ENCODE results near the gene ERCC5. TPM values are rescaled to one million over a fixed set of nuclear protein-coding genes. Genes with fewer than 3 reads are reported as not detected.

The ERCC5 gene
- polyA plus RNA-seq, 1 donor = 66.9 TPM

- Histone ChIP-seq H3K4me3 (ENCODE audit: low read length) (no peak overlapping the region), H3K9me3 (ENCODE audit: control insufficient read depth, low read depth, low read length) (no peaks in the 10 kb centered on the region), H3K27me3 (ENCODE audit: control insufficient read depth, insufficient read depth, low read length) (no peaks in the 10 kb centered on the region), H3K4me1 (ENCODE audit: control insufficient read depth, insufficient read depth, low read length) (peaks cover 9% of the 10 kb centered on the region), H3K27ac (ENCODE audit: low read length) (no peak overlapping the region), H3K36me3 (ENCODE audit: control insufficient read depth, insufficient read depth, low read length) (peaks cover 77% of the 10 kb centered on the region)
- no CpG with 5 or more reads among the region's 5 CpGs for WGBS (ENCODE audit: insufficient coverage, low lambda C conversion rate)
- DNase-seq = no peak
Measured at GRCh38 chr13:102868366-102868936, 22.6 kb downstream of the ERCC5 start.

GRCh38 chr13:102869948-102870676 is 24.3 kb downstream of the ERCC5 start:
- peak in 1 of 2 donors; percentile 8 for DNase-seq
- Histone ChIP-seq H3K9me3 (ENCODE audit: control insufficient read depth, low read depth, low read length) (no peaks in the 10 kb centered on the region), H3K36me3 (ENCODE audit: control insufficient read depth, insufficient read depth, low read length) (peaks cover 69% of the 10 kb centered on the region), H3K4me3 (ENCODE audit: low read length) (no peak overlapping the region), H3K27ac (ENCODE audit: low read length) (no peak overlapping the region), H3K4me1 (ENCODE audit: control insufficient read depth, insufficient read depth, low read length) (peaks cover 9% of the 10 kb centered on the region), H3K27me3 (ENCODE audit: control insufficient read depth, insufficient read depth, low read length) (no peaks in the 10 kb centered on the region)
- WGBS (ENCODE audit: insufficient coverage, low lambda C conversion rate) = 32% methylated on average over 3 of the region's 5 CpGs

GRCh38 chr13:102870677-102871415 is 25.0 kb downstream of the ERCC5 start:
- Histone ChIP-seq H3K9me3 (ENCODE audit: control insufficient read depth, low read depth, low read length) (no peaks in the 10 kb centered on the region), H3K27ac (ENCODE audit: low read length) (no peak overlapping the region), H3K27me3 (ENCODE audit: control insufficient read depth, insufficient read depth, low read length) (no peaks in the 10 kb centered on the region), H3K4me1 (ENCODE audit: control insufficient read depth, insufficient read depth, low read length) (peaks cover 9% of the 10 kb centered on the region), H3K36me3 (ENCODE audit: control insufficient read depth, insufficient read depth, low read length) (peaks cover 69% of the 10 kb centered on the region), H3K4me3 (ENCODE audit: low read length) (no peak overlapping the region)
- DNase-seq = peak; percentile 55 to 58
- WGBS (ENCODE audit: insufficient coverage, low lambda C conversion rate) = 100% methylated on average over 3 of the region's 22 CpGs

GRCh38 chr13:102872131-102872530 is 26.3 kb downstream of the ERCC5 start:
- Histone ChIP-seq H3K27me3 (ENCODE audit: control insufficient read depth, insufficient read depth, low read length) (no peaks in the 10 kb centered on the region), H3K4me3 (ENCODE audit: low read length) (no peak overlapping the region), H3K4me1 (ENCODE audit: control insufficient read depth, insufficient read depth, low read length) (peaks cover 11% of the 10 kb centered on the region), H3K9me3 (ENCODE audit: control insufficient read depth, low read depth, low read length) (no peaks in the 10 kb centered on the region), H3K27ac (ENCODE audit: low read length) (no peak overlapping the region), H3K36me3 (ENCODE audit: control insufficient read depth, insufficient read depth, low read length) (peaks cover 64% of the 10 kb centered on the region)
- no peak for DNase-seq
- 100% methylated on average over 1 of the region's 7 CpGs for WGBS (ENCODE audit: insufficient coverage, low lambda C conversion rate)

- H3K36me3 ChIP-seq (ENCODE audit: control insufficient read depth, insufficient read depth, low read length) = peaks cover 62% of the 10 kb centered on the region
- WGBS (ENCODE audit: insufficient coverage, low lambda C conversion rate) = 50% methylated on average over 1 of the region's 1 CpG
Measured at GRCh38 chr13:102872531-102872930, 26.7 kb downstream of the ERCC5 start.

GRCh38 chr13:102873653-102874052 is 27.8 kb downstream of the ERCC5 start:
- H3K27ac ChIP-seq (ENCODE audit: low read length) = no peak overlapping the region

More at GRCh38 chr13:102872531-102872930, 26.7 kb downstream of the ERCC5 start:
- H3K9me3 ChIP-seq (ENCODE audit: control insufficient read depth, low read depth, low read length) = no peaks in the 10 kb centered on the region
- no peaks in the 10 kb centered on the region for H3K27me3 ChIP-seq (ENCODE audit: control insufficient read depth, insufficient read depth, low read length)
- H3K4me1 ChIP-seq (ENCODE audit: control insufficient read depth, insufficient read depth, low read length) = peaks cover 14% of the 10 kb centered on the region
- H3K27ac ChIP-seq (ENCODE audit: low read length) = no peak overlapping the region
- no peak for DNase-seq
- H3K4me3 ChIP-seq (ENCODE audit: low read length) = no peak overlapping the region

GRCh38 chr13:102875256-102875655 is 29.4 kb downstream of the ERCC5 start:
- no peak for DNase-seq
- H3K27ac ChIP-seq (ENCODE audit: low read length) = no peak overlapping the region
- no peaks in the 10 kb centered on the region for H3K9me3 ChIP-seq (ENCODE audit: control insufficient read depth, low read depth, low read length)
- H3K4me3 ChIP-seq (ENCODE audit: low read length) = no peak overlapping the region
- H3K4me1 ChIP-seq (ENCODE audit: control insufficient read depth, insufficient read depth, low read length) = peaks cover 14% of the 10 kb centered on the region
- WGBS (ENCODE audit: insufficient coverage, low lambda C conversion rate) = 83% methylated on average over 2 of the region's 4 CpGs
- H3K36me3 ChIP-seq (ENCODE audit: control insufficient read depth, insufficient read depth, low read length) = peaks cover 44% of the 10 kb centered on the region
- no peaks in the 10 kb centered on the region for H3K27me3 ChIP-seq (ENCODE audit: control insufficient read depth, insufficient read depth, low read length)

More at GRCh38 chr13:102873653-102874052, 27.8 kb downstream of the ERCC5 start:
- WGBS (ENCODE audit: insufficient coverage, low lambda C conversion rate) = 60% methylated on average over 1 of the region's 3 CpGs
- Histone ChIP-seq H3K4me1 (ENCODE audit: control insufficient read depth, insufficient read depth, low read length) (peaks cover 14% of the 10 kb centered on the region), H3K4me3 (ENCODE audit: low read length) (no peak overlapping the region), H3K36me3 (ENCODE audit: control insufficient read depth, insufficient read depth, low read length) (peaks cover 53% of the 10 kb centered on the region), H3K27me3 (ENCODE audit: control insufficient read depth, insufficient read depth, low read length) (no peaks in the 10 kb centered on the region), H3K9me3 (ENCODE audit: control insufficient read depth, low read depth, low read length) (no peaks in the 10 kb centered on the region)
- DNase-seq = peak in 1 of 2 donors; percentile 12

- no CpG with 5 or more reads among the region's 1 CpG for WGBS (ENCODE audit: insufficient coverage, low lambda C conversion rate)
- peaks cover 8% of the 10 kb centered on the region for H3K4me1 ChIP-seq (ENCODE audit: control insufficient read depth, insufficient read depth, low read length)
- H3K27me3 ChIP-seq (ENCODE audit: control insufficient read depth, insufficient read depth, low read length) = no peaks in the 10 kb centered on the region
- peak; percentile 43 to 73 for DNase-seq
- peaks cover 32% of the 10 kb centered on the region for H3K36me3 ChIP-seq (ENCODE audit: control insufficient read depth, insufficient read depth, low read length)
- H3K27ac ChIP-seq (ENCODE audit: low read length) = no peak overlapping the region
- H3K9me3 ChIP-seq (ENCODE audit: control insufficient read depth, low read depth, low read length) = no peaks in the 10 kb centered on the region
- H3K4me3 ChIP-seq (ENCODE audit: low read length) = no peak overlapping the region
Measured at GRCh38 chr13:102877303-102877702, 31.5 kb downstream of the ERCC5 start.

- Histone ChIP-seq H3K36me3 (ENCODE audit: control insufficient read depth, insufficient read depth, low read length) (peaks cover 28% of the 10 kb centered on the region), H3K27ac (ENCODE audit: low read length) (no peak overlapping the region), H3K27me3 (ENCODE audit: control insufficient read depth, insufficient read depth, low read length) (no peaks in the 10 kb centered on the region), H3K4me1 (ENCODE audit: control insufficient read depth, insufficient read depth, low read length) (peaks cover 5% of the 10 kb centered on the region), H3K4me3 (ENCODE audit: low read length) (no peak overlapping the region), H3K9me3 (ENCODE audit: control insufficient read depth, low read depth, low read length) (no peaks in the 10 kb centered on the region)
- no peak for DNase-seq
- WGBS (ENCODE audit: insufficient coverage, low lambda C conversion rate) = 83% methylated on average over 2 of the region's 5 CpGs
Measured at GRCh38 chr13:102878481-102878880, 32.6 kb downstream of the ERCC5 start.

GRCh38 chr13:102879793-102880499 is 34.1 kb downstream of the ERCC5 start:
- H3K4me3 ChIP-seq (ENCODE audit: low read length) = no peak overlapping the region
- no peaks in the 10 kb centered on the region for H3K9me3 ChIP-seq (ENCODE audit: control insufficient read depth, low read depth, low read length)
- no peak for DNase-seq
- peaks cover 5% of the 10 kb centered on the region for H3K4me1 ChIP-seq (ENCODE audit: control insufficient read depth, insufficient read depth, low read length)
- H3K36me3 ChIP-seq (ENCODE audit: control insufficient read depth, insufficient read depth, low read length) = peaks cover 22% of the 10 kb centered on the region
- 100% methylated on average over 1 of the region's 13 CpGs for WGBS (ENCODE audit: insufficient coverage, low lambda C conversion rate)
- no peak overlapping the region for H3K27ac ChIP-seq (ENCODE audit: low read length)
- no peaks in the 10 kb centered on the region for H3K27me3 ChIP-seq (ENCODE audit: control insufficient read depth, insufficient read depth, low read length)

Measured in large intestine (tissue), 3 donors.